NB4 (cell line): Measurements from ENCODE around the gene METAP1D.

Source experiments
- DNase-seq: peaks from one replicate; pipeline ENCODE4 v3.0.0; 2010; ENCODE audit warnings: low read depth
- H3K4me3 ChIP-seq: one replicate; pipeline ENCODE4 v1.5.1; 2011; ENCODE audit warnings: mild to moderate bottlenecking, low read depth, low read length, moderate library complexity
- MAX ChIP-seq: IDR thresholded peaks from 2 replicates; pipeline ENCODE4 v1.6.1; 2011; ENCODE audit warnings: low read depth, low read length
- MYC ChIP-seq: IDR thresholded peaks from 2 replicates; pipeline ENCODE4 v1.6.1; 2011; ENCODE audit warnings: low read depth, low read length
- POLR2A ChIP-seq: IDR thresholded peaks from 2 replicates; pipeline ENCODE4 v1.6.1; 2011; ENCODE audit warnings: mild to moderate bottlenecking; ENCODE audit not compliant: insufficient read length; ENCODE audit errors: extremely low read depth
- TF ChIP-seq, protein P1 (sequence below): IDR thresholded peaks from one replicate; pipeline ENCODE4 v1.5.1; 2012; ENCODE audit warnings: low read depth, low read length

Gene METAP1D

GRCh38 chr2:172081221-172082022 is 81.7 kb downstream of the METAP1D start:
- DNase-seq = no peak
- H3K4me3 ChIP-seq = no peak overlapping the region

GRCh38 chr2:172082105-172082943 is 82.6 kb downstream of the METAP1D start:
- DNase-seq = peak; percentile 41
- TF ChIP-seq MYC (no peak), POLR2A (no peak), MAX (no peak)
- TF ChIP-seq, protein P1, sequence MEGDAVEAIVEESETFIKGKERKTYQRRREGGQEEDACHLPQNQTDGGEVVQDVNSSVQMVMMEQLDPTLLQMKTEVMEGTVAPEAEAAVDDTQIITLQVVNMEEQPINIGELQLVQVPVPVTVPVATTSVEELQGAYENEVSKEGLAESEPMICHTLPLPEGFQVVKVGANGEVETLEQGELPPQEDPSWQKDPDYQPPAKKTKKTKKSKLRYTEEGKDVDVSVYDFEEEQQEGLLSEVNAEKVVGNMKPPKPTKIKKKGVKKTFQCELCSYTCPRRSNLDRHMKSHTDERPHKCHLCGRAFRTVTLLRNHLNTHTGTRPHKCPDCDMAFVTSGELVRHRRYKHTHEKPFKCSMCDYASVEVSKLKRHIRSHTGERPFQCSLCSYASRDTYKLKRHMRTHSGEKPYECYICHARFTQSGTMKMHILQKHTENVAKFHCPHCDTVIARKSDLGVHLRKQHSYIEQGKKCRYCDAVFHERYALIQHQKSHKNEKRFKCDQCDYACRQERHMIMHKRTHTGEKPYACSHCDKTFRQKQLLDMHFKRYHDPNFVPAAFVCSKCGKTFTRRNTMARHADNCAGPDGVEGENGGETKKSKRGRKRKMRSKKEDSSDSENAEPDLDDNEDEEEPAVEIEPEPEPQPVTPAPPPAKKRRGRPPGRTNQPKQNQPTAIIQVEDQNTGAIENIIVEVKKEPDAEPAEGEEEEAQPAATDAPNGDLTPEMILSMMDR = no peak
- no peak overlapping the region for H3K4me3 ChIP-seq

More at GRCh38 chr2:172081221-172082022, 81.7 kb downstream of the METAP1D start:
- TF ChIP-seq, protein P1 = no peak
- no peak for TF ChIP-seq POLR2A
- no peak for TF ChIP-seq MYC
- TF ChIP-seq MAX = no peak

DNA sequence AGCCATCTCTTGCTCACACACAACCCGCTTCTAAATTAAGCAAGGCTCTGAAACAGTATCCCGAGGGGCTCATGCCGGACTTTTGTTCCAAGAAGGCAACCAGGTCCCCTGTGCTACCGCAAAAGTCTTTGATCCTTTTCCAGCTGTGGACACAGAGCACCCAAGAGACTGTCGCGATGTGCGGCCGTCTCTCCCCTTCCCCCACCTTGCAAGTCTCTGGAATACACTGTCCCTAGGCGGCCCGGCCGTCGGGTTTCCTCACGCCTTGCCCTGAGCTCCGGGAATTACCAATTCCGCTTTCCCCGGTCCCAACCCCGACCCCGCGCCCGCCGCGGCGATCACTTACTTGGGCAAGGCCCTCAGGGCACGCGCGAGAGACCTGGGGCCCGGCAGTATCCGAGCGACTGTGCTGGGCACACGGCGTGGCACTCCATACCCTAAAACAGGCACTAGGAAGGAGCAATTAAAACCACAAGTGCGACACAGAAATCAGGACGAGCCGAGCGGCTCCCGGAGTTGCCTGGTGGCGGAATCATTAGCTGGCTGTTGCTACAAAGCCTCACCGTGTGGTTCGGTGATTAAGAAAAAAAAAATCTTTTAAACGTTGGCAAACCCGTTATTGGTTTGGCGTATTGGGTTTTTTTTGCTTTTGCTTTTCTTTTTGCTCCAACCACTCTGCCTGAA is 83.3 kb downstream of the METAP1D start:
- H3K4me3 ChIP-seq = peak overlapping the region; percentile 43
- DNase-seq = peak; percentile 37
- TF ChIP-seq, protein P1 = no peak

- peak overlapping the region; percentile 43 for H3K4me3 ChIP-seq
- no peak for DNase-seq
- TF ChIP-seq MAX (no peak), MYC (no peak), POLR2A (no peak)
- TF ChIP-seq, protein P1 = no peak
Measured at GRCh38 chr2:172083628-172084394, 84.1 kb downstream of the METAP1D start.

GRCh38 chr2:172084395-172084644 is 84.6 kb downstream of the METAP1D start:
- peak overlapping the region; percentile 53 for H3K4me3 ChIP-seq
- TF ChIP-seq, protein P1 = no peak
- peak; percentile 10 for TF ChIP-seq POLR2A
- DNase-seq = peak; percentile 74
